ENCODE results near the gene MRPS23.
A peak's percentile ranks its signal among the peaks of the same experiment; 100 is the strongest.

Gene MRPS23

DNA sequence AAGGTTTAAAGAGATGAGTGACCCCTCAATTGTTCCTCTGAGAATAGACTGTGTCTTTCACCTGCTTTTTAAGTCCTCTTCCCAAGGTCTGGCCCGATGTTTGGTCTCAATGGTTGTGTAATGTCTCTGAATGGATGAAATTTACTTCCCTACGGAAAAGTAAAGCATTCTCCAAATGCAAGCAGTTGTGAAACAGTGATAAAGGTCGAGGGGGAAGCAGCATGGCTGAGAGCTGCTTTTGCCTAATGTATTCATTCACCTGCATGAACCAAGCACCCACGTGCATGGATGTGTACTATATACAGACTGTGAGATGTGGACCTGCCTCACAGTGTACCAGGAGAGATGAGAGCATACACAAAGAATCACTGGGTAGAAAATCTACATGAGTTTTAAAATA is 11.4 kb downstream of the MRPS23 start:
- DNase-seq (ENCODE audit: low read depth) = no peak

DNA sequence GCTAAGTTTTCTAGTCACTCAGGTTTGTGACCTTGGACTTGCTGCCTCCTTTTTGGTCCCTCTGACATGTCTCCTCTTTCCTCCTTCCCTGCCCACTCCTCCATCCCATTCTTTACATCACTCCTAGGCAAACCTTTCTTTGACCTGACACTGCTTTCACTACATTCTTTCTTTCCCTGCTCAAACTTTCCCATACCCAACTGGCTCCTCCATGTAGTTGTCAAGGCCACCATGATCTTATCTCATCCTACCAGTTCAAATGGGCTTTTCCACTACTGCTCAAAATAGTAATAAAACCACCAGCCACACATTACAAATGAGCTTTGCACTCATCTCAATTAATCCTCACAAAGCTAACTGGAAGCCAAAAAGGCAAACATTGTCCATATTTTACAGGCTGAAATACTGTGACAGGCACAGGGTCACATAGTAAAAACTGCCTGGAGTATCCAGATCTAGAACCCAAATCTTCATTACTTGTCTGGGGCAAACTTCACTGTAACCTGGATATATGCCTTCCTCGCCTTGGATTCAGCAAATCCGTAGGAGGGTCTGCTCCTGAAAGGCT is 14.4 kb downstream of the MRPS23 start:
- no peak for DNase-seq (ENCODE audit: low read depth)

DNA sequence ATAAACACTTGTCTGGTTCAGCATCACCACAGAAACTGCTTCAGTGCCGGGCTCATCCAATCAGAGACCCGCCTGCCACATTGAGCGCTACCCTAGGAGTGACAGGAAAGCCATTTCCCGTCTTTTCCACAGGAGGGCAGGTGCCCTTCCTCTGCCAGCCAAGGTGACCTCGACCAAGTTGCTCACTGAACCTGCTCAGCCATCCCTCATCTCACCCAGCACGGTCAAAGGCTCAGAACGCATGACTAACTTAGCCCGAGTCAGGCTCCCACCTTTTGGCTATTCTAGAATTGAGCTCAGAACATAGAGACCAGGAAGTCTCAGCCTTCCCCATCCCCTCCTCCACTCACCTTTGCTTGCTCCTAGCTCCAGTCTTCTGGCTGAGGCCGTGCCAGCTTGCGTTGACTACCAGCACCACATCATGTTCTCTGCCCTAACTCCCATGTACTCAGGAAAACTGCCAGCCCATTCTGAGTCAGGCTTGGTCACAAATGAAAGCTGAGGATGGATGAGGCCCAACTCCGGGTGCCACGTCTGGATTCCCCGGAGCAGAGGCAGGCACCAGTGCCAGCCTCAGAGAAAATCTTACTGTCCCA is 15.6 kb downstream of the MRPS23 start:
- no peak for DNase-seq (ENCODE audit: low read depth)

DNA sequence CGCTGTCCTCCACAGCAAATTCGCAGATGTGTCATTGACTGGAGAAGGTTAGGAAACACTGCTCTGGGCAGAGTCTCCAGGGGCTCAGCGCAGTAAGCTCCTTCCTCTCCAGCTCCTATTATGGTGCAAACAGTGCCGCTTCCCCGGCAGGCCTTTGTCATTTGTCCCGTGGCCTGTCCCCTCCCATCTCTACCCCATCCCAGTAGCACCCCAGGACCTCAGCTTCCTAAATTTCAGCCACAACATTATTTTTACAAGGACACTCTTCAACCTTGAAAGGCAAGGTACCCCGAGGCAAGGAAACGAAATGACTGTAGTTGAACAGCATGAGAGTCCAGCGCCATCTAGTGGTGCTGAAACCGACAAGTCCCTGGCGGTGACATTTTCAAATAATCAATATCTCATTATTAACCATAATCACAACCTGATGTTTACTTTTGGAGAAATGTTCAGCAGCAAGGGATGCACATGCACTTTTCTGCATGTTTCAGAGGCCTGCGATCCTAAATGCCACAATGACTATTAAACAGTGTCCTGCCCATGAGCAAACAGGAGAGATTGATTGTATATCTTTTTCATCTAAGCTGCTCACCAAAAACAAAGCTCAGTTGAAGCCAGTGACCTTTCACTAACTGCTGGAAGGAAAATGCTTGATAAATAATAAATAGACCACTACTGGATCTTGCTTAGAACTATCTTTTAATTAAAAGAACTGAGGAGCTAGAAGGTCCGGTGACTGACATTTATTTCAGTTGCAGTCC is 16.5 kb downstream of the MRPS23 start:
- DNase-seq (ENCODE audit: low read depth) = peak; percentile 38

DNA sequence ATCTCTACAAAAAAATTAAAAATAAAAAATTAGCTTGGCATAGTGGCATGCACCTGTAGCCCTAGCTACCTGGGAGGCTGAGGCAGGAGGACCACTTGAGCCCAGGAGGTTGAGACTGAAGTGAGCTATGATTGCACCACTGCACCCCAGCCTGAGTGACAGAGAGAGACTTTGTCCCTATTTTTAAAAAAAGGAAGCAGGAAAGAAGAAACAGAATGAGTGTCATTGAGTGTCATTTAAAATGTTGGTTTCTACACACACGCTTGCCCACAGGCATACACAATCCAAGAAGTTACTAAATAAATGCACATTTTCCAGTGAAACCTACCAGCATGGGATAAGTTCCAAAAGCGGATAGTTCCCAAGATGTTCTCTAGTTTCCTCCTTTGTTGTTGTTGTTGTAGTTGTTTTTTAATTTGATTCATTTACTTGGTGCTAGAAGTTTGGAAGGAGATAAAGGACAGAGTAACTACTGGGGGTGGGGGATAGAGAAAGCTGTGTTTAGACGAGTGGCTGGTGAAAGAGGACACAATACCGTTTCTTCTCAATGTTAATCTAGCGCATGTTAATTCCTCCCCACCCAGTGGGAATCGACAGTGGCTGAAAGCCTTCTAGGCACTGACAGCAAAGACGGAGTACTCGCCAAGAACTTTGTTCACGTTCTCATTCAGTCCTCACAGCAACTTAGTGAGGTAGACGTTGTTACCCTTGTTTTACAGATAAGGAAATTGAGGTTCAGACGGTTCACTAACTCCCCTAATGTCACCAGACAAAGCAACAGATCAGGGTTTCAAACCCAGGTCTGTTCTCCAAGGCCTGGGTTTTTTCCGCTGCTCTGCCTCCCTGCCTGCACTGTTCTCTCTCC is 17.3 kb downstream of the MRPS23 start:
- DNase-seq (ENCODE audit: low read depth) = no peak

DNA sequence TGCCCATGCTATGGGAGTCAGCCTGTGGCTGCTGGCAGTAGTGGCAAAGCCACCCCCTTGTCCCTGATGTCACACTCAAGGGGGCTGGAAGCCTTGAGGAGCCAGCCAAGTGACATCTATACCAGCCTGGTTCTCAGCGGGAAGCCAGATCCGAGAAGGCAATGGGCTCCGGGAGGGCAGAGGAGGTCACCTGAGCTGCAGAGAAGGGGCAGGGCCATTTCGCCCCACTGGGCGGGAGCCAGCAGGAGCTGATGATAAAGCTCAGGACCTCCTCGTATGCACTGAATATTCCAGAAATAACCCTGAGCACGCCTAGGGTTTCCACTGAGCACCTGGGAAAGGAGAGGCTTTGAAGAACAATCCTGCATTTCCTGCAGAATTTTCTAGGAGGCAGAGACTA is 19.0 kb downstream of the MRPS23 start:
- no peak for DNase-seq (ENCODE audit: low read depth)

DNA sequence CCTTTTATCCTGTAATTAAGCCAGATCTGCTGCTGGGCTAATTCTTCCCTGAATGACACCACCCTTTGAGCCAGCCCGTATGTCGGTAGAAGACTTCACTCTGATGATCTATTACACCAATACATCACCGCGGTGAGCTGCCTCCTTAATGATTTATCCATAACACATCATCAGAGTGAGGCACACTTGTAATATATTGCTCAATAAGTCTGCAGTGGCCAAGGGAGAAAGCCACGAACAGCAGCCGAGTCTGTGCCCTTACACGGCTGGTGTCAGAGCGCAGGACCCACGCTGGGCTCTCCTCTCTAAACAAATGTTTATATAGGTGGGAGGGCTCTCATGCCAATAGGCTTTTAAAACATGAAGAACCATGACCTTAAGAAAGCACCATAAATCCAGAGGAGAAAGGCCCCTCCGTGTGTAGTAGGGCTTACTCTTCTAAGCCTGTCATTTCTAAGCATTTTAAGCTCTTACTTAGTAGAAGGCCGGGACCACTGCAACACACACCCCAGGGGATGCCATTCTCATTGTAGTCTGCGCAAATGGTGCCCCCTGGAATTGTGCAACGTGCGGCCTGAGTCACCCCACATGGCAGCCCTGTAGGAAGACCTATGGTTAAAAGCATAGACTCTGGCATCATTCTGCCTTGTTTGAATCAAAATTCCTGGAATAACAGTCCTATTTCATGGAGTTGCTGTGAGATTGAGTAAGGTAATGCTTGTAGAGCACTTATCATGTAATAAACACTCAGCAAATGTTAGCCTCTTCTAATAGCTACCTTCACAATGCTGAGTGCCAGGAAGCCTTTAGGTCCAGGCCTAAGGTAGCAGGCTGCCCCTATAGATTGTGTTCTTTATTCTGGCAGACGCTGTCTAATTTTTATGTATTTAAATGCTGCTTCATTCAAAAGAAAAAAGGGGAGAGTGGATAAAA is 26.1 kb downstream of the MRPS23 start:
- DNase-seq (ENCODE audit: low read depth) = no peak

DNA sequence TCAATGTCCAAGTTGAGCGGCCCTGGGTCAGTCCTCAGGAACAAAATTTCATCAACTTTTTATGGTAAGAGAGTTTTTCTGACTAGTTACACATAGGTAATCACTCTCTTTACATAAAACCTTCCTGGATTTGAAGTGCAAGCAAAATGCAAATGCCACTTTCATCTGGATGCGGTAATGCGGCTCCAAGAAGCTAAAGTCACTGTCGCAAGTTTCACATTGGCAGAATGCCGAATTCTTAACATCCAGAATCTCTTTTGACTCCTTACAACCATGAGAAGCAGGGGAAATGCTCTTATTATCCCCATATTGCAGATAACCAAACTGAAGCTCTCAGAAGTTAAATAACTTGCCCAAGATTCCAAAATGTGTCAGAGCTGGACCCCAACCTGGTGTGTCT is 30.0 kb downstream of the MRPS23 start:
- no peak for DNase-seq (ENCODE audit: low read depth)

DNA sequence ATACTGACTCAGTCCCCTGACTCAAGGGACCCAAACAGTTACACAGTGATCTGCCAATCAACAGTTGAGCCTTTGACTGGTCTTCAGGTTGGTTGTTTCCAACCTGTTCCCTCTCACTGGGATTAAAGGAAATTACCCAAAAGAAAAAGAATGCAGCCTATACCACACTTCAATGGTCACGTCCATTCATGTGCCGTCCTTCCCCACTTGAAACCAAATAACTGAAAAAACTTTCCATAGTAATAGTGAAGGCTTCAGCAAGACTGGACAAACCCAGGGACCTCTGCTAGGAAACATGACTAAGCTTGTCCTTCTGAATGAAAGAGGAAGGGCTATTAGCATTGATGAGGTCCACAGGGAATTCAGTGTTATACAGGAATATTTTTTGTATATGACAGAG is 30.6 kb downstream of the MRPS23 start:
- DNase-seq (ENCODE audit: low read depth) = no peak

DNA sequence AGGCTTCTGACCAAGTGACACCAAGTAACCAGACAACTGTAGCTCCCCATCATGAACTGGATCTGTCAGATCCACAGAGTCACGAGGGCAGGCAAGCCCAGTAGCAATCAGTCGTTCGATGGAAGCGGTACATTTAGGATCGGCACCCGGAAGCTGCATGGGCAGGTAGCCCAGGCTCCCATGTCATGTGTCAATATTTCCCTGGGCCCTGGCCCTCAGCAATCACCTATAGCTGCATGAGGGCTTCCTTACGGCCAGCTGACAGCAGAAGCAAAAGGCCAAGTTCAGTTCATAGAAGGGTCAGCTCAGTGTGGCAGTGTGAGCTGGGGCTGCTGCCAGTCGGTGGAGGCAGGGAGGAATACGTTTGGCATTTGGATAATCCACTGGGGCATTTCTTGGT is 31.8 kb downstream of the MRPS23 start:
- no peak for DNase-seq (ENCODE audit: low read depth)

DNA sequence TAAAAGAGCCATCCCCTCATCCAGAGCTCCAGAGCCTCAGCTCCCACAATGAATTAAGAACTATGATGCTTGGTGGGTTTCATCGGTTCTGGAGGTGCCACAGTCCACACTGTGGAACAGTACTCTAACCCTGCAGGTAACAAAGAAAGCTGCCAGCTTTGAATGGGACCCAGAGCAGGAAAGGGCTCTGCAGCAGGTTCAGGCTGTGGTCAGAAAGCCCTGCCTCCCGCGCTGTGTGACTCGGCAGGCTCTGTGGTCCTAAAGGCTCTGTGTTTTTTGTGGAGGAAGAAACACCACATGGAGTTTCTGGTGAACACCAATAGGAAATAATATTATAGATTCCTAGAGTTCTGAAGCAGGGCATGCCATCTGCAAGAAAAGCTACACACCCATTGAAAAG is 32.5 kb downstream of the MRPS23 start:
- DNase-seq (ENCODE audit: low read depth) = no peak

DNA sequence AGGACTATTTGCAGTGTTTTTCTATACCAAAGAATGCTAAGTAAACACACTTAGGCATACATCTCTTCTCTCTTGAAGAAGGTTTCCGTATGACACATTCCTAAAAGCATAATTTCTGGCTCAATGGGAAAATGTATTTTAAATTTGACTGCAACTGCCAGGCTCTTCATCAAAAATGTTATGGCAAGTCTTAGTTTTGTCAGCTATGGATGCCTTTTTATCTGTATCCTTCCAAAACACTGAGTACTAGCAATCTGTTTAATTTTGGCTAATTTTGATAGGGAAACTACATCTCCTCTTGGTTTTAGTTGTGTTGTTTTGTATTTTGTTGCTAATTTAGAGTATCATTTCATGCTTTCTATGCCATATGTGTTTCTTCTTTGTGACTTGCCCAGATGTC is 35.4 kb downstream of the MRPS23 start:
- DNase-seq (ENCODE audit: low read depth) = no peak

DNA sequence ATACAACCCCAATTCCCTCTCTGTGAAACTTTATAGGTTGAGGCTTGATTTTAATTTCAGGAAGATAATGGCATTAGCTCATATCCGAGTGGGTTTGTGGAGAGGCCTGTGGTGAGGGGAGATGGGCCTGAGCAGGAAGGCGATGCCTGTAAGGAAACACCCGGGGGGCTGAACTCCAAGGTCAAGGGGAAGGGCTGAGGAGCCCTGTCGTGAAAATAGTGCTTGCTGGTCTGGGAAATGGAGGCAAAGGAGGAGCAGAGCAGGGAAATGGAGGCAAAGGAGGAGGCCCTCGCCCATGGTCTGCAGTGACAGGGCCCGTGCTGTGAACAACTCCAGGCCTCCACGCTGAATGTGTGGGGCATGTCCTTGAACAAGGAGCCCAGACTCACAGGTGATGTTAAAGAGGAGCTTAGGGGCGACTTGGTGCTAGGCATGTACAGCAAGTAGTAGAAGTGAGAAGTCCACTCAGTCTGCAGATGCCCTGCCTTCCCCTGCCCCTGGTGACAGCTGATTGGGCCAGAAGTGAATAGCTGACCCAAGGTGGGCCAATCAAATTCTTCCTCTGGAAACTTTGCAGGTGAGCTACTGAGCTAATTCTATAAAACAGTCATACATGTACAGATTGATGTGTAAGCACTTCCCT is 38.1 kb downstream of the MRPS23 start:
- no peak for DNase-seq (ENCODE audit: low read depth)

DNA sequence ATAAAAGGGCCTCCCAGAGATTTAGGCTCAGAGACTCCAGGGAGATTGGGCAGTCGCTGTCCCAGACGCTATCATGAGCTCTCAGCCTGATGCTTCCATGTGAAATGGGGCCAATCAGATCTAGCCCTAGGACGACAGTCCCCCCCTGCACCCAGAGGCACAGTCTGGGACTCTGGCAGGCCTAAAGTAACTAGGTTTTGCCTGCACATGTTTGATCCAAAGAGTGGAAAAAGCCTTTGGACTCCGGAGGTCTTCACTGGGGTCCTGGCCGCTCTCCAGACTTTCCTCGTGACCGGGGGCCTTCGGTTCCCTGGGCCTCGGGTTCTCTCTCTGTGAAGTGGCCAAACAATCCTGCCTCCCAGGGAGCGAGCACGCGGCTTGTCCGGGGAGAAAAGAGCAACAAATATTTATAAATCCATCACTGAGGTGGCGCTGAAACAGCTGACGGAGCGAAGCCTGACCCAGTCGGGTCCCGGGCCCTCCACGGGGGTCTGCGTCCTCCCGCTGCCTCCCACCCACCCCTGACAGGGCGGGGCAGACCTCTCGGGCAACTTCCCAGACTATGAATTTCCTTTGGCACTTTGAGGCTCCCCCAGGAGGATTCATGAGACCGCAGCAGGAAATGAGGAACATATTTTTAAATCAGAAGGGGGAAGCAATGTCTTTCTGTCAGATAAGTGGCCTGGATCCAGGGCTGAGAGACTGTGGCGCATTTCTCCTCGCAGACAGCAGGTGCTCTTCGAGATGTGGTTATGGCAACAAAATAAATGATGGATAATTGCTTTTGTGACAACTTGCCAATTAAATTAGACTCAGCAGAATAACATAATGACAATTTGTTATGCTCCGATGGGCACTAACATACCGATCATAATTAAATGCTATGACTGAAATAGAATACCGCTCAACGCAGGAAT is 38.9 kb downstream of the MRPS23 start:
- no peak for DNase-seq (ENCODE audit: low read depth)

DNA sequence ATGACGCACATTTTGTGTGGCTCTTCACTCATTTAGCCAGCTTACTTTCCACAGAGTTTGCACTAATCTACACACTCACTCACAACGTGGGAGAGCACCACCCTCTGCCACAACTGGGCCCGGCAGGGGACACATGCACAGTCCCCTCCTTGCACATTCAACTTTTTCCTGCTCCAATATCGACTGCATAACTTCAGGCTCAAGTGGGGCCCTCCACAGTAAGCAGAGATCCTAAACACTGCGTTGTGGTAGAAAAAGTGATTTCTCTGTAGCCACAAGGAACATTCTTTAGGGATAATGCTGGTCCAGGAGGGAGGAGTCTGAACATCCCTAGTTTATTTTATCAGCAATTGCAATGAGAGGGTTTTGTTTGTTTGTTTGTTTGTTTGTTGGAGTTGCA is 40.0 kb downstream of the MRPS23 start:
- no peak for DNase-seq (ENCODE audit: low read depth)

DNA sequence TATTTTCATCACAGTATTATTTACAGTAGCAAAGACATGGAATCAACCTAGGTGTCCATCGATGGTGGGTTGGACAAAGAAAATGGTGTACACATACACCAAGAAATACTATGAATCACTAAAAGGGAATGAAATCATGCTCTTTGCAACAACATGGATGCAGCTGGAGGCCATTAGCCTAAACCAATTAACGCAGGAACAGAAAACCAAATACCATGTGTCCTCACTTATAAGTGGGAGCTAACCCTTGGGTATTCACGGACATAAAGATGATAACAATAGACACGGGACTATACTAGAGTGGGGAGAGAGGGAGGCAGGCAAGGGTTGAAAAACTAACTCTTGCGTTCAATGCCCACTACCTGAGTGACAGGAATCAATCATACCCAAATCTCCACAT is 41.0 kb downstream of the MRPS23 start:
- no peak for DNase-seq (ENCODE audit: low read depth)

DNA sequence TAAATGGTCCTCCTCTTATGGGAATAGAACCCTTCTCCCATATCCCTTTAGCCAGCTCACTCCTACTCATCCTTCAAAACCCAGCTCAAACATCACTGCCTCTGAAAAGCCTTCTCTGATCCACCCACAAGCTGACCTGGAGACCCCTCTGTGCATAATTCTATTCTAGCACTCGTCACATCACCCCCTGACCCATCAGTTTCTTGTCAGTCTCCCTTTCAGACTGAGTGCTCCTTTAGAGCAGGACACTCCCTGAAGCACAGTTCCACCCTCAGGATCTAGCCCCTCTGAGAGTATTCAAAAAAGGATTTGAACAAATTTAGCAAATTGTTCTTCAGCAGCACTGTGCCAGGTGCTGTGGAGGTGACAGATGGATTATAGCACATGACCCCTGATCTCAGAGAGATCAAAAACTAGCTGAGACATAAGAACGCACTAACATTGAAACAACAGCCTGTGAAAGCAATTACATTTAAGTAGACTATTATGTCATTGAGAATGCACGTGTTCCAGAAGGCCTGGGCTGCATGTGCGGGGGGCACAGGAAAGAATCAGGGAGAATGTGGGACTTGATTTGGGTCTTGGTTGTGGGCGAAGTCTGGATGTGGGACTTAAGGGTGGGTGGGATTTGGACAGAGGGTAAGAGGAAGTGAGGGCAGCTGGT is 43.5 kb downstream of the MRPS23 start:
- no peak for DNase-seq (ENCODE audit: low read depth)

DNA sequence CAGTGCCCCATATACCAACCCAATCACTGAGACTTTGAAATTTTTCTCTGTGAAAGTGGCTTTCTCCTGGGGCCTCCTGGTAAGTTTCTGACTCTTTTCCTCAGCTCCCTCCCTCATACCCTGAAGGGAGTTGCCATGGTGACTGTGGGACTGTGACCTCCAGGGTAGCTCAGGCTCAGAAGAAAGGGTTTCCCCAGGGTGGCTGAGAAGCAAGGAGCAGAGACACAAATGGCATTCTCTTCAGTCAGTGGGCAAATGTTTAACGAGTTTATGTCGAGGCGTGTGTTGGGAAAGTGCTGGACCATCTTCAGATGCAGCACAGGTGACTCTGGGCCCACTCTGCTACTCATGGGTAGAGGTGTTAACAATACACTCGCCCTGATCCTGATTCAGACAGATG is 46.8 kb downstream of the MRPS23 start:
- DNase-seq (ENCODE audit: low read depth) = no peak

DNA sequence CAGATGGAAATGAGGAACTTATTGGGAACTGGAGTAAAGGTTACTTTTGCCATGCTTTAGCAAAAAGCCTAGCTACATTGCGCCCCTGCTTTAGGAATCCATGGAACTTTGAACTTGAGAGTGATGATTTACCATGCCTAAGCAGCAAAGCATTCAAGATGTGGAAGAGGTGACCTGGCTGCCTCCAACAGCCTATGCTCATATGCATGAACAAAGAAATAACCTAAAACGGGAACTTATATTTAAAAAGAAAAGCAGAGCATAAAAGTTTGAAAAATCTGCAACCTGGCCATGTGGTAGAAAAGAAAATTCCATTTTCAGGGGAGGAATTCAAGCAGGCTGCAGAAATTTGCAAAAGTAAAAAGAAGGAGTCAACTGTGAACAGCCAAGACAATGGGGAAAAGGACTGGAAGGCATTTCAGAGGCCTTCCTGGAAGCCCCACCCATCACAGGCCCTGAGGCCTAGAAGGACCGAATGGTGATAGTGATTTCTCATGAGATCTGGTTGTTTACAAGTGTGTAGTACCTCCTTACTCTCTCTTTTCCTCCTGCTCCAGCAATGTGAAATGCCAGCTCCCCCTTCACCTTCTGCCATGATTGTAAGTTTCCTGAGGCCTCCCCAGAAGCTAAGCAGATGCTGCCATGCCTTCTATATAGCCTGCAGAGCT is 48.7 kb downstream of the MRPS23 start:
- no peak for DNase-seq (ENCODE audit: low read depth)
